ENCODE measurements around the gene PTPRD.

The PTPRD gene

DNA sequence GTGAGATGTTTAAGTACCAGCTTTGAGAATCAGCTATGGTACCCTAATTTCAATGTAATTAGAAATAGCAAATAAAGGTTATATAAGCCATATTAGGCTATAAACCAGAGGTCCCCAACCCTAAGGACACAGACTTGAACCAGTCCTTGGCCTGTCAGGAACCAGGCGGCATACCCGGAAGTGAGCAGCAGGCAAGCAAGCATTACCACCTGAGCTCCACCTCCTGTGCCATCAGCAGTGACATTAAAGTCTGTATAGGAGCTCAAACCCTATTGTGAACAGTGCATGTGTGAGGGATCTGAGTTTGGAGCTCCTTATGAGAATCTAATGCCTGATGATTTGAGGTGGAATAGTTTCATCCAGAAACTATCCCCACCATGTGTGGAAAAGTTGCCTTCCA, 1009.5 kb downstream of the PTPRD start:
- Mint-ChIP-seq H3K4me1 (ENCODE audit: low read depth) (no peaks in the 10 kb centered on the region), H3K27ac (no peak overlapping the region)

GRCh38 chr9:9598723-9599122, 1014.1 kb downstream of the PTPRD start:
- H3K27ac Mint-ChIP-seq = no peak overlapping the region
- H3K27me3 Mint-ChIP-seq = no peaks in the 10 kb centered on the region
- H3K4me1 Mint-ChIP-seq (ENCODE audit: low read depth) = no peaks in the 10 kb centered on the region
- peaks cover 3% of the 10 kb centered on the region for H3K9me3 Mint-ChIP-seq (ENCODE audit: low read depth)
- no peak overlapping the region for H3K4me3 Mint-ChIP-seq
- no peaks in the 10 kb centered on the region for H3K36me3 Mint-ChIP-seq

More for the DNA sequence above, 1009.5 kb downstream of the PTPRD start:
- Mint-ChIP-seq H3K27me3 (no peaks in the 10 kb centered on the region), H3K9me3 (ENCODE audit: low read depth) (no peaks in the 10 kb centered on the region), H3K36me3 (no peaks in the 10 kb centered on the region), H3K4me3 (no peak overlapping the region)

GRCh38 chr9:9592104-9592503, 1020.7 kb downstream of the PTPRD start:
- no peaks in the 10 kb centered on the region for H3K9me3 Mint-ChIP-seq (ENCODE audit: low read depth)
- H3K27ac Mint-ChIP-seq = no peak overlapping the region

DNA sequence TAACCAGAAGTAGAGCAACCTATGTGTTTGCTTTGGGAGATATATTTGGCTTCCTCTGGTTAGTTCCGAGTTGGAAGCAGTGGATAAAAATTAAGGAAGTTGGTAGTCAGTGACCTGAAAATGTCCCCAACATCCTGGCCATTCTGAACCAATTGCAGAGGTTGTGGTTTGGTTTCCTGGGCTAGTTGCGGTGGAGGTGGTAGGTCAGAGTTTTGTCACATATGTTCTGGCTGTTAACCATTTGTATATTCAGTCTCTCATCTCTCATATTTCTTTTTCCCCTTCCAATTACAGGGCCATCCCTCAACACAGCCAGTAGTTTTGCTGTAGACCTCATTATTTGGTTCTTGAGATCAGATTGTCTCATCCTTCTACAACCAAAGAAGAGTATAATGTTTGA, 1026.9 kb downstream of the PTPRD start:
- Mint-ChIP-seq H3K9me3 (ENCODE audit: low read depth) (no peaks in the 10 kb centered on the region), H3K27ac (no peak overlapping the region), H3K4me1 (ENCODE audit: low read depth) (no peaks in the 10 kb centered on the region), H3K27me3 (no peaks in the 10 kb centered on the region), H3K4me3 (no peak overlapping the region), H3K36me3 (no peaks in the 10 kb centered on the region)

More at GRCh38 chr9:9592104-9592503, 1020.7 kb downstream of the PTPRD start:
- no peaks in the 10 kb centered on the region for H3K4me1 Mint-ChIP-seq (ENCODE audit: low read depth)
- no peaks in the 10 kb centered on the region for H3K27me3 Mint-ChIP-seq
- H3K4me3 Mint-ChIP-seq = no peak overlapping the region
- H3K36me3 Mint-ChIP-seq = no peaks in the 10 kb centered on the region

- Mint-ChIP-seq H3K36me3 (no peaks in the 10 kb centered on the region), H3K9me3 (ENCODE audit: low read depth) (peaks cover 1% of the 10 kb centered on the region), H3K4me3 (no peak overlapping the region), H3K27me3 (no peaks in the 10 kb centered on the region), H3K4me1 (ENCODE audit: low read depth) (no peaks in the 10 kb centered on the region), H3K27ac (no peak overlapping the region)
These were observed 1038.7 kb downstream of the PTPRD start for GRCh38 chr9:9574080-9574479.

- H3K36me3 Mint-ChIP-seq = no peaks in the 10 kb centered on the region
- no peak overlapping the region for H3K27ac Mint-ChIP-seq
- H3K4me1 Mint-ChIP-seq (ENCODE audit: low read depth) = no peaks in the 10 kb centered on the region
- no peak overlapping the region for H3K4me3 Mint-ChIP-seq
- H3K9me3 Mint-ChIP-seq (ENCODE audit: low read depth) = peaks cover 11% of the 10 kb centered on the region
- no peaks in the 10 kb centered on the region for H3K27me3 Mint-ChIP-seq
These were observed 1047.1 kb downstream of the PTPRD start for GRCh38 chr9:9565700-9566099.

DNA sequence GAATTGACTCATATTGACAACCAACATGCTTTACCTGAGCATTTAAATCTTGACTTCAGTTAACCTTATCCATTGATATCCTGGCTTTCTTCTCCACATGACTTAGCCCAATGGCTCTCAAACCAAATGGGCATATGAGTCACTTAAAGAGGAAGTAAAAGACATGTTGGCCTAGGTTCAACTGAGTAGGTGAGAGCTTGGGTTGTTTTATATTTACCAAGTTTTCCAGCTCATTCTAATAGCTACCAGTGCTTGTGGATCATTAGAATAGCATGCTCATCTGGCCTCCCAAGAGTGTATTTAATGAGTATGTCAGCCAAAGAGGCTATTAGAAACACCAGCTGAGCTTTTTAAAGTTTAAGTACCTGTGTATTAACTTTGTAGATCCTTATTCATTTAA, 1049.0 kb downstream of the PTPRD start:
- Mint-ChIP-seq H3K4me1 (ENCODE audit: low read depth) (no peaks in the 10 kb centered on the region), H3K27me3 (no peaks in the 10 kb centered on the region), H3K36me3 (no peaks in the 10 kb centered on the region), H3K4me3 (no peak overlapping the region), H3K9me3 (ENCODE audit: low read depth) (peaks cover 11% of the 10 kb centered on the region), H3K27ac (no peak overlapping the region)

- no peak overlapping the region for H3K4me3 Mint-ChIP-seq
- H3K36me3 Mint-ChIP-seq = no peaks in the 10 kb centered on the region
- H3K27me3 Mint-ChIP-seq = no peaks in the 10 kb centered on the region
- no peak overlapping the region for H3K27ac Mint-ChIP-seq
- H3K4me1 Mint-ChIP-seq (ENCODE audit: low read depth) = no peaks in the 10 kb centered on the region
- H3K9me3 Mint-ChIP-seq (ENCODE audit: low read depth) = peaks cover 7% of the 10 kb centered on the region
These were observed 1052.3 kb downstream of the PTPRD start for GRCh38 chr9:9560382-9561035.

GRCh38 chr9:9558907-9559306, 1053.9 kb downstream of the PTPRD start:
- H3K9me3 Mint-ChIP-seq (ENCODE audit: low read depth) = peaks cover 7% of the 10 kb centered on the region
- H3K27me3 Mint-ChIP-seq = no peaks in the 10 kb centered on the region
- H3K4me1 Mint-ChIP-seq (ENCODE audit: low read depth) = no peaks in the 10 kb centered on the region
- no peak overlapping the region for H3K4me3 Mint-ChIP-seq
- no peaks in the 10 kb centered on the region for H3K36me3 Mint-ChIP-seq
- H3K27ac Mint-ChIP-seq = no peak overlapping the region

DNA sequence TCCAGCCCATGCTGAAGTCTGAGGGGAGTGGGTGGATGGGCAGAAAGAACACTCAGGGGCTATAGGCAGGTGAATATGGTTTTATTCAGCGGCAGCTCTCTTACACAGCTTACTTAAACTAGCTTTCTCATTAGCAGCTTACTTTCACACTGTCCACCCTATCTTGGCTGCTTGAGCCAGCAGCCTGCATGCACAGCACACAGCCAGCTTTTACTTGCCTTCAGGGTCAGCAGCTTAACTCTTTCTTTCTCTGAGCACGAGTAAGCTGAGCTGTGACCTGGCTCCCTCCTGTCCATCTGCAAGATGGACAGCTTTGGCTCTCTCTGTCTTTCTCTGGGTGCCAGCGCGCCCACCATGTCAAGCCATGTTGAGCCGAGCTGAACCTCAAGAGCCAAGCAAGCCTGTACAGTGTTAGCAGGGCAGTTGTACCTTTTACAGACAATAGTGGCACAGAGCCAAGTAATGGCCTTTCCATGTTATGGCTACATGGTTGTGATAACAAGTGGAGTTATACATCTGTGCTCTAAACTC, 1054.9 kb downstream of the PTPRD start:
- Mint-ChIP-seq H3K4me3 (no peak overlapping the region), H3K36me3 (no peaks in the 10 kb centered on the region), H3K27me3 (no peaks in the 10 kb centered on the region), H3K4me1 (ENCODE audit: low read depth) (no peaks in the 10 kb centered on the region), H3K9me3 (ENCODE audit: low read depth) (peaks cover 7% of the 10 kb centered on the region), H3K27ac (no peak overlapping the region)

DNA sequence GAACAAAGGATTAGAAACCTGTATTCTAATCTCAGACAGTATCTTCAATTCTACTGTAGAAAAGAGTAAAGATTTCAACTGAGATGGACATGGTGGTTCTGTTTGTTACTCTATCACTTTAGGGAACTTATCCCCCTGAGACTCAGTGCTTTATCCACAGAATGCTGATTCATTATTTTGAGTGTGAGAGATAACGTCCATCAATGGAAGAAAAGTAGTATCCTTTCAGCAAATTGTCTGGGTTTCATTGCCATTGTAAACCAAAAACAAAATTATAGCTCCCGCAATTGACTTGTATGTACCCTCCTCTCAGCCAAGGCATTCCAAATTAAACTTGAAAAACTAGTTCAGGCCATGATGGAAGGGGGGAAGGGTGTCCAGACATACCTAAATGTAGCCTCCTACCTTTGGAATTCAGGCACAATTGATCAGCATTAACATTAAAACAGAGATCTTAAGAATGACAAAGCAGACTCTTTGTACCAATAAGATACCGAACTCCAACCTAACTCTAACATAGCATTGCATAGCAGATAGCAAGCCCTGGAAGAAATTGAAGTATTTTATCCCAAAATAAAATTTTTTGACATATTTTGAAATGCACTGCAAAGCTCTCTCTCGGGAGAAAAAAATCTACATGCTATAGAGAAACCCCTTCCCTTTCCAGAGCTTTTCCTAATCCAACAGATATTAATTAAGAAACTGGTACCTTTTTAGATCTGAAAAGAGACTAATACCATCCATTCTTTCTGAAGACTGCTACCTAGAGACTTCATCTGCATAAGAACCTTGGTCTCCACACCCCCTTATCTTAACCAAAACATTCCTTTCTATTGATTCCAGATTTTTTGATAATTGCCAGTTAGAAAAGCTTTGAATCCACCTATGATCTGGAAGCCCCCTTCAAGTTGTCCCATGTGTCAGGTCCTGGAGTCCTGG, 1055.7 kb downstream of the PTPRD start:
- H3K36me3 Mint-ChIP-seq = no peaks in the 10 kb centered on the region
- H3K27me3 Mint-ChIP-seq = no peaks in the 10 kb centered on the region
- H3K4me3 Mint-ChIP-seq = no peak overlapping the region
- H3K4me1 Mint-ChIP-seq (ENCODE audit: low read depth) = no peaks in the 10 kb centered on the region
- peaks cover under 1% of the 10 kb centered on the region for H3K9me3 Mint-ChIP-seq (ENCODE audit: low read depth)
- H3K27ac Mint-ChIP-seq = no peak overlapping the region

DNA sequence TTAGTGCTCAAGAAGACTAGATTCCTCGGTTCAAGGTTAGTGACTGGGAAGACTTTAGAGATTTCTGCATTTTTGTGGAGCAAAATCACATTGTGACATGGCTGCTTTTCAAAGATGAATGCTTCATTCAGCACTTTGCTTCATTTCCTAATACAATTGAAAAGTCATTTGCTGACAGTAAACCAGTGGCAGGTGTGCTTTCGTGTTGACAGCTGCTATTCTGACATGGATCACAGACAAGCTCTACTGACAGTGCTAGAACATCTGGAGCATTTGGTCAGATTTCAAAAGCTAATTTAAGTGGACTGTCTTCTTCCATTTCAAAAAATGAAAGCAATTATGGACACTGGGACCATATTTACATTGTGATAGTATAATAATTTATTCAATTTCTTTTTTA, 1060.1 kb downstream of the PTPRD start:
- Mint-ChIP-seq H3K9me3 (ENCODE audit: low read depth) (no peaks in the 10 kb centered on the region), H3K27me3 (no peaks in the 10 kb centered on the region), H3K4me3 (no peak overlapping the region), H3K36me3 (no peaks in the 10 kb centered on the region), H3K4me1 (ENCODE audit: low read depth) (no peaks in the 10 kb centered on the region), H3K27ac (no peak overlapping the region)

DNA sequence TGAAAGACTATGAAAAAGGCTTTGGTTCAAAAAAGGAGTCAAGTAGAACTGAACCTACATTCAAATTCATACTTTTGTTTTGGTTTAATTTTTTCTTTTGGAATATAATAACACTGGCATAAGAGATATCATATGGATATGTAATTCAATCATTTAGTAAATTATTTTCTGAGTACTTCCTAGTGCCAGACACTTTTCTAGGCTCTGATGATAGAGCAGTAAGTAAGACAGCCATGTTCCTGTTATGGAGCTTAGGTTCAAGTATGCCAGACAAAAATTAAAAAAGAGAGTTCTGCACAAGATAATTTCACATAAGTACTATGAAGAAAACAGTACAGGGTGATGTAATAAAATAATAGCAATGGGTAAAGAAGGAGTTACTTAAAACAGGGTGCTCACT, 1074.0 kb downstream of the PTPRD start:
- Mint-ChIP-seq H3K36me3 (no peaks in the 10 kb centered on the region), H3K4me3 (no peak overlapping the region), H3K27ac (no peak overlapping the region), H3K9me3 (ENCODE audit: low read depth) (peaks cover 5% of the 10 kb centered on the region), H3K27me3 (no peaks in the 10 kb centered on the region), H3K4me1 (ENCODE audit: low read depth) (no peaks in the 10 kb centered on the region)

GRCh38 chr9:9538356-9538755, 1074.4 kb downstream of the PTPRD start:
- Mint-ChIP-seq H3K36me3 (no peaks in the 10 kb centered on the region), H3K27me3 (no peaks in the 10 kb centered on the region), H3K27ac (no peak overlapping the region), H3K4me1 (ENCODE audit: low read depth) (no peaks in the 10 kb centered on the region), H3K4me3 (no peak overlapping the region), H3K9me3 (ENCODE audit: low read depth) (peaks cover 5% of the 10 kb centered on the region)

DNA sequence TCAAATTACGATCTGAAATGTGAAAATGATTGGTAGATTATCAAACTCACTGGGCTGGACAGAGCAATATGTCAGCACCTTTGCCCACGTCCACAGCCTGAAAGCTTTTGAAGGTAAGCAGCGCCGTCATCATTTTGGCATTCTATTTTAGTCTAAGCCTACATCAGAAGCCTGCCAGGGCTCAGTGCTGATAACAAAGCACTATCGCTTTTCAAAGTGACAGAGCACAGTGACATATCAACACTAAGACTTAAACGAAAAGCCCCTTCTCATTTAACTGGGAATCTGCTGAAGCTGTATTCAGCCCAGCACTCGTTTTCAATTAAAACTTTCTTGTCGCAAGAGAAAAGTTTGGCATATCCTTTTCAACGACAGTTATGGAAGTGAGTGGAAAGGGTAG, 1076.3 kb downstream of the PTPRD start:
- H3K9me3 Mint-ChIP-seq (ENCODE audit: low read depth) = peaks cover 1% of the 10 kb centered on the region

More for the DNA sequence above, 1076.3 kb downstream of the PTPRD start:
- no peaks in the 10 kb centered on the region for H3K27me3 Mint-ChIP-seq
- H3K36me3 Mint-ChIP-seq = no peaks in the 10 kb centered on the region
- no peak overlapping the region for H3K4me3 Mint-ChIP-seq
- no peaks in the 10 kb centered on the region for H3K4me1 Mint-ChIP-seq (ENCODE audit: low read depth)
- H3K27ac Mint-ChIP-seq = no peak overlapping the region

All from activated naive CD8-positive, alpha-beta T cell (primary cell).